Raji (cell line): ENCODE measurements around the gene BCL7B.

Experiments
- POLR2A ChIP-seq: IDR thresholded peaks from 2 replicates; pipeline ENCODE4 v1.6.1; 2011; ENCODE audit warnings: low read depth, low read length, control low read depth; ENCODE audit not compliant: insufficient read depth

Gene BCL7B

DNA sequence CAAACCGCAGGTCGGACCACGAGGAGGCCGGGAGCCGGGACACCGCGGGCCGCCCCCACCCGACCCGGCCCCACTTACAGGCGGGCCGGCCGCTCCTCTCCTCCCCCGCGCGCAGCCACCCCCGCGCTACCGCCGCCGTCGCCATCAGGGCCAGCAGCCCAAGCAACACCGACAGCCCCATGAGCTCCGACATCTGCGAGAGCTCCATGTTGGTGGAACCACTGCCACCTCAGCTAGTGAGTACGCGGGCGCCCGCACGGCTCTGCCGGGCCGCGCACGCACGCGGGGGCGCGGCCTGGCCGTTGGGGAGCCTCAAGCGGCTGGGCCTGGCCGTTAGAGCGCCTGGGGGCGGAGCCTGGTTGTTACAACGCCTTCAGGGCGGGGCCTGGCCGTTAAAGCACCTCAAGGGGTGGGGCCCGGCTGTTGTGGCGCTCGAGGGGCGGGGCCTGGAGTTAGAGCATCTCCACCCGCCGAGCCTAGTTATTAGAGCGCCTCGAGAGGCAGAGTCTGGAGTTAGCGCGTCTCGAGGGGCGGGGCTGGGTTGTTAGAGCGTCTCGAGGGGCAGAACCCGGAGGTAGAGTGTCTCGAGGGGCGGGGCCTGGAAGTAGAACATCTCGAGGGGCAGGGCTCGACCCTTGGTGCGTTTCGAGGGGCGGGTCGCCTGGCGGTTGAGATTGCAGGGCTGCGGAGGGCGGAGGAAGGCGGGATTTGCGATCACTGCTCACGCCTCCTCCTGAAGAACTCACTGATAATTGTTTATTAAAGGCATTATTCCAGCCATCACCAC is 21.0 kb upstream of the BCL7B start, which contains the start of gene TBL2:
Gene TBL2, minus strand, starts transcription at position 238 of the 787 bp plus-strand sequence. Its CDS starts 30 bp downstream, at position 208.
- TF ChIP-seq POLR2A = peak; percentile 87

DNA sequence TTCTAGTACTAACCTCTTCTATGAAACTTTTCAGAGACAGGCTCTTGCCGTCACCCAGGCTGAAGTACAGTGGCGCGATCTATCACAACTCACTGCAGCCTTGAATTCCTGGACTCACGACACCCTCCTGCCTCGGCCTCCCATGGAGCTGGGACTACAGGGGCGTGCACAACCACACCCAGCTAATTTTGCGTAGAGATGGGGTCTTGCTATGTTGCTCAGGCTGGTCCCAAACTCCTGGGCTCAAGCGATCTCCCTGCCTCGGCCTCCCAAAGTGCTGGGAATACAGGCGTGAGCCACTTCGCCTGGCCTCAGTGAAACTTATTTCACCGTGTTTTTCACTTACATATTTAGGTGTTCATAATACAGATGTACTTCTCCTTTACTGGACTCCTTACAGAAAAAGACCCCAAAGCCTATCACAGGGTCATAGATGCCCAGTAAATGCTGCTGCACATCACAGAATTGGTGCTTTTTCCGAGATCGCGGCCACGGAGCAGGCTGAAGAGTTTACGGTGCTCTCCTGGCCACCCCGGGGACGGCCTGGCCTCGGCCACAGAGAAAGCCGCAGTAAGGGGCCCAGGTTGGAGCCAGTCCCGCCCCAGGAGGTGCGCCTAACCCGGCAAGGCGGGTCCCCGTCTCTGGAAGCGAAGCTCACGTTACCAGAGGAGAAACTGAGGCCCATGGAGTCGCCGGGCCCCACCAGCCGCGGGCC is 20.3 kb upstream of the BCL7B start:
- no peak for TF ChIP-seq POLR2A

DNA sequence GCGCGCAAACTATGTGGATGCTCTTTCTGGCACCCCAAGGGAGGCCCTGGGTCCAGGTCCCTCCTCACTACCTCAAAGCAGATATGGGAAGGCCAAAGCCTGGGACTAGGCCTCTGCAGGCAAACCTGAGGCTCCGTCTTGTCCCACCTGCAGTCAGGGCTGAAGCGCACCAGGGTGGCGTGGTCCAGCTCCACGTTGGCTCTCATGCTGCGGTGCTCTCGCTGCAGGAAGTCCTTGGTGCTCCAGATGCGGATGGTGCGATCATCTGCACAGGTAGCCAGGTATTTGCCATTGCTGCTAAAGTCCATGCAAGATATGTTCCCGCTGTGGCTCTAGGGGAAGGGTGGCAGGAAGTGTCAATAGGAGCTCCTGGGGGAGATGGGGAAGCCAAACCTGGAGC is 16.3 kb upstream of the BCL7B start:
- TF ChIP-seq POLR2A = no peak

DNA sequence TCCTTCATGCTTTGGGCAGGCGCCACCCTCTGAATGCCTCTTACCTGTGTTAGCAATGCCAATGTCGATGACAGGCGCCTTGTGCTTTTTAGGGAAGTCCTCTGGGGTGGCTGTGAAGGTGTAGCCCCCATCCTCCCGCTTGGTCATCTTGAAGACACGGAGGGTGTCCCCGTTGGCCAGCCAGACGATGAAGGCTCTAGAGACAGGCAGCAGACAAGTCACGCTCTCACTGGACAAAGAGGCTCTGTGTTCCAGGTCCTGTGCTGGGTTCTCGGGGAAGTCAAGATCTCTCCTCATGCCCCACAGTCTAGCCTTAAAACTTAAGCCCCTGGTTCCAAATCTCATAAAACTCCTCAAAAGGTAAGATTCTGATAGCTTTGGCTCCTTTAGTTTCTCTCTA is 15.8 kb upstream of the BCL7B start:
- no peak for TF ChIP-seq POLR2A

DNA sequence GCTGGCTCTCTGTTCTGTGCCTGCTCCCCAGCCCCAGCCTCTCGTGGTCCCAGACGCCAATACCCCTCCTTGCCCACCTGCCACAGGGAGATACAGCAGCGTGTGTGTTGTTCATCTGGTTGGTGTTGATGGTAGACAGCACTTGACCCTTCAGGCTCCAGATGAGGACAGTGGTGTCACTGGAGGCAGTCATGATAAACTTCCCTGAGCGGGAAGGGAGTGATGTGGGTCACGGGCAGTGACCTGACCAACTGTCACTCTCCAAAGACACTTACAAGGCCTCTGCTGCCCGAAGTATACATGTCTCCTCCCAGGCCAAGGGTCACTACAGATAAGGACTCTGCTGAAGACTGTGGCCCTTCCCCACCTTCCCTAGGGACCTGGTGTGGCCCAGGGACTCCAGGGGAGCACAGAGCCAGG is 15.3 kb upstream of the BCL7B start:
- TF ChIP-seq POLR2A = no peak

DNA sequence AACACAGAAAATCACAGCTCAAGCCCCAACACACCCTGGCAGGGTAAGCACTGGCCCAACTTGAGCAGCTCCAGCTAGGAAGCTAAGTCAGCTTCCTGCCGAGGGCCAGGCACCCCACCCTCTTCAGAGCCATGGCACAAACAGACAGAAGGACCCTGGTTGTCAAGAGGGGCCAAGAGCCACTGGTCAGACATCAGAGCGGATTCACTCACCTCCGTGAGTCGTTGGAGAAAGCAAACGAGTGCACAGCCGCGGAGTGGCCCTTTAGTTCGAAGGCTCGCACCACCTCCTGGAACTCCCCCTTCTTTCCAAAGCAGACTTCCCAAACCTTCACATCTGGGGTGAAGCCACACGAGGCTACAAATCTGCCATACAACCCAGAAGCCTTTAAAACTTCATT is 13.5 kb upstream of the BCL7B start:
- no peak for TF ChIP-seq POLR2A

DNA sequence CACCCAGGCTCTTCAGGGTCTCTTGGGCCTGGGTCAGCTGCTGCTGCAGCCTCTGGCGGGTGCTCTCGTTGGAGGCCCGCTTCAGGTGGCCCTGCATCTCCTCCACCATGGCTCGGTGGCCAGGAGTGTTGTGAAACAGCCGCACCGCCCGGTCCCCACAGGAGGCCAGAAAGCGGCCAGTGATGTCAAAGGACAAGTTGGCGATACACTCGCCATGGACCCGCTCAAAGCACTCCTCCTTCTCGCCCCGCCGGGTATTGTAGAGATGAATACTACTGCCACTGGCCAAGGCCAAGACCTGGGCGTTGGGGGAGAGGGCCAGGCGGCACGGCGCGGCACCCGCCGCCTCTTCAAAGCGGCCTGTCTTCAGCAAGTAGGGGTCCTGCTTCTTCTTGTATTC is 13.0 kb upstream of the BCL7B start:
- no peak for TF ChIP-seq POLR2A

DNA sequence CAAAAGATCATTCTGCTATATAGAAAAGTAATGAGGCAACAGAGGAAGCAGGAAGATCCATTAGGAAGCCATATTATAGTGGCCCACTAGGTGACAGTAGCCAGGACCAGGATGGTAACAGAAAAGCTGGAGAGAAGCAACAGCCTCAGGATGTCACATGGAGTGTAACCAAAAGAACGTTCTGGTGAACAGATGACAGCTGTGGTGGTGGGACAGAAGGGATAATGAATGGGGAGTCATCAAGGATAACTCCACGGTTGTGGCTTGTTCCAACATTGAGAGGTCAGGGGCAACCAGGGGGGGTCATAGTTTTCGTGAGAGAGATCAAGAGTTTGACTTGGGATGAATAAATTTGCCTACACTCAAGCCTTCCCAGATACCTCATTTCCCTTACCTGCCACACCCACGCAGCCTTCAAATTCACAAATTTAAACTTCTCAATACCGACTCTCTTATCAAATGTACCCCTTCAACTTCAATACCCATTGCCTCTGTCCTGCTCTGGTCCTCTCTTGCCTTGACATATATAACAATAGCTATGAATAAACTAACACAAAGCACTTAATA is 11.6 kb upstream of the BCL7B start:
- TF ChIP-seq POLR2A = no peak

DNA sequence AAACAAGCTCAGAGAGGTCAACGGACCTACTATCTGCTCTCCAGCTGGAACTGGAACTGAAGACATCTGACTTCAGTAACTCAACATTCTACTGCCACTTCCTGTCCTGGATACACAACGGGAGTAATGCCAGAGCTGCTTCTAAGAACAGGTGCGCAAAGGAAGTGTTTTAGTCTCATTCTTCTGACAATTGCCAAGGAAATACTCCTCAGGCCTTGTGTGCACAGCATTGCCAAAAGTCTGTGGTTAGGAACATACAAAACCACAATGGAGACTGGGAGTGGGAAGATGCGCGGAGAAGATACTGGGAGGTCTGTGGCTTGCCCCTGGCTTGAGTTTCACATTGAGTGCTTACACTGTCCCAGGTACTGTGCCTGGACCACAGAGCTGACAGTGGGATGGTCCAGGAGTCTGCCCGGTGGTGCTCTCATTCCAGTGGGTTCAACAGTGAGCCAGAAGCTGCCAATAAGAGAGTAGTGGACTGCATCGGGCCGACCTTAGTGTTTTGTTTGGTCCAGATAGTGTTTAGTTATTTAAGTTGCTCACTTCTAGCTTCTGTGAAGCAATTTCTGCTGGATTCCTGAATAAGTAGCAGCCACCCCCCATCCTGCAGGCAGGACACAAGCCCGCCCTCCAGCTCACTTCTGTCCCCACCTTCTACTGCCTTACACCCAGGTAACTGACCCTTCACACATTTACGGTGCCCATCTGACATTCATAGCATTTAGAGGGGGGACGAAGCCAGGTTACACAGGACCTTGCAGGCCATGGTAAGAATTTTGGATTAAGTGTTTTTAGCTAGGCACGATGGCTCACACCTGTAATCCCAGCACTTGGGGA is 10.6 kb upstream of the BCL7B start:
- no peak for TF ChIP-seq POLR2A

DNA sequence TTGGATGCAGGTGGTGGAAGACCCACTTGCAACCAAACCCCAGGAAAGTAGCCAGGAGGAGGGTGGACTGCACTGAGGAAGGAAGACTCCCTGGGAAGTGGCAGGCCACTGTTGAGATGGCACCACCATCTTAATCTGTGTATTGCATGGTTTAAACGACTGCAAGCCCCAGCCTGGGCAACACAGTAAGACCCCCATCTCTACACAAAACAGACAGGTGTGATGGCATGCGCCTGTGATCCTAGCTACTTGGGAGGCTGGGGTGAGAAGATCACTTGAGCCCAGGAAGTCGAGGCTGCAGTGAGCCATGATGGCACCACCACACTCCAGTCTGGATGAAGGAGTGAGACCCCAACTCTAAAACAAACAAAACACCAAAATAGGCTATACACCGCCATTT is 9.7 kb upstream of the BCL7B start:
- TF ChIP-seq POLR2A = no peak

DNA sequence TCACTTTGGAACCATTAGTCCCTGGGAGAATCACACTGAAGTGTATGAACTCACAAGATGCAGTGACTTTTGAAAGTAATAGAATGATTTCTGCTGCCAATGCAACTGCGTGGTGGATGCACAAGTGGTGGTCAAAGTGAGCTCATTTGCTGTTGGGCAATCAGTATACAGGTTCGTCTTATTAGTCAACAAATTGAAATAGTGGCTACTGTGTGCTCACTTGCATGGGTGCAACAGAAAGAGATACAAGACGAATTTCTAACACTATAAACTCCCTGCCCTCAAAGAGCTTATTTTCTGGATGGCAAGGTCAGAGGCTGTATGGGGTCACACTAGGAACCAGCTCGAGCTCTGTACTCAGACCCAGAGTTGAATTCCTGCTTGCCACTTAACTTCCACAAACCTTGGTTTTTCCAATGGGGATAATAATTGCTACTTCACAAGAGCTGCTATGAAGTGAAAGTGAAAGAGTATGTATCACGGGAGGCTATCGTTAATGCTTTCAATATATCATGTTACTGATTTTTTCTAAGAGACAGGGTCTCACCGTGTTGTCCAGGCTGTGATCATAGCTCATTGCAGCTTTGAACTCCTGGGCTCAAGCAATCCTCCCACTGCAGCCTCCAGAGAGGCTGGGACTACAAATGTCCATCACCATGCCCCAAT is 8.3 kb upstream of the BCL7B start:
- no peak for TF ChIP-seq POLR2A

DNA sequence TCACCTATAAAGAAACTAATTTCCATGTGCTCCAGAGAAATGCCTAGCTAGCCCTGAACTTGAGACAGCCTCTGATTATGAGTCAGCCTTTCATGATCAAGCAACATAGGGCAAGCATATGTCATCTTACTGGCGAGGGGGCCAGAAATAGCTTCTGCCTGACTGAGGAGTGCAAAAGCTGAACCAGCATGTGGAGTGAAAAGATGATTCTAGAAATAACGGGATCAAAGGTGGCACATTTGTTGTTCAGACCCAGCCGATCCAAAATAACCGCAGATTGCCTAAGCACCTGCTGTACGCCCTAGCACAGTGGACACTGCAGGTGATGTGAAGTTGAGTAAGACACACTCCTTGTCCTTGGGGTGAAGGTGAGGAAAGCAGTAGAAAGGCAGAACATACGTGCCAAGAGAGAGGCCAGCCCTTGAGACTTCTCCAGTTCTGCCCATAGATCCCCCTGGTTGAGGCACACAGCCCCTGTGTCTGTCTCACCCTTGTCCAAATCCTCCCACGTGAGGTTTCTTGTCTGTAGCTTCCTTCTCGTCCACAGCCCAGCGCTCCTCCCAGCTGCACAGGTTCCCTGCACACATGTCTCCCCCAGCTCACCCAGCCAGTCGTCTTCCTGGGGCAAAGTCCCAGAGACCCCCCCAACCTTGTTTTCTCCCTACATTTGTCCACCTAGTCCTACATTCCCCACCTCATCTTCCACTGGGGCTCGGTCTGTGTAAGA is 2.8 kb upstream of the BCL7B start:
- TF ChIP-seq POLR2A = no peak

DNA sequence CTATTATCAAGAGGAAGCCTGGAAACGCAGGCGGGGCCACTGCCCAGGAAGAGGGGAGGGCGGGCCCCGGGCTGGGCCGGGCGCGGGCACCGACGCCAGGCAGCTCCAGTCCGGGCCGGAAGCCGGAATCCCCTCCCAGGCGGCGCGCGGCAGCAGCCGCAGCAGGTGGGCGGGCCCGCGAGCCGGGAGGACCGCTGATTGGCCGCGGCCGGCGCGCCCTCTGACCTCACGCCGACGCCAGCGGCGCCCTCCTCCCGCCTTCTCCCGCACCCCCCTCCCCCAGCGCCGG is 438 bp downstream of the BCL7B start:
- no peak for TF ChIP-seq POLR2A

DNA sequence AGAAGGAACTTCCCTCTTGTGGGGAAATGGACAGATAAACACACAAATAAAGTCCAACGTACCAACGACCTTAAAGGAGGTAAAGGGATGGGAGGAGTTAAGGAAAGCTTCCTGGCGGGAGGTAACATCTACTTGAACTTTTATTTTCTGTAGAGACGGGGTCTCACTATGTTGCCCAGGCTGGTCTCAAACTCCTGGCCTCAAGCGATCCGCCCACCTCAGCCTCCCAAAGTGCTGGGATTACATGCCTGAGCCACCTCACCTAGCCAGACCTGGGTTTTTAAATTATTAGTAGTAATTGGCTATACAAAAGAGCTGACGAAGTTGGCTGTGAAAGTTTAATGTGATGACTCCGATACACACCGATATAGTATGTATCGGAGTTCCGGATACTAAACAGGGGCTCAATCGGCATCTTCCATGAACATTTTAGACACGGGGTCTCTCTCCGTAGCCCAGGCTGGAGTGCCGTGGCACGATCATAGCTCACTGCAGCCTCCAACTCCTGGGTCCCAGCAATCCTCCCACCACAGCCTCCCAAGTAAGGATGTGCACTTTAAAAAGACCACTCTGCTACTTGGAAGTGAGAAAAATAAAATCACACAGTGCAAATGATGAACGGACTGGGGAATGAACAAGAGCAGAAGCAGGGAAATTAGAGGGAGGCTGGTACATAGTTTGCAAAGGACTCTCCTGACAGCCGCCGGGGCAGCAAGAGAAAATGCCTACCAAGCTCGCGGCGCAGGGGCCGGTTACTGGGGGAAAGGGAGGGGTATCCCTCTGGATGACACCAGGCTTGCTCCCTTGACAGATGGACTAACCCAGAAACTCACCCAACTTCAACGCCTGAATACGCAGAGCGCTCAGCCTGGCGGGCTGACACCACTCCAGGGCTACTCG is 1.0 kb downstream of the BCL7B start:
- TF ChIP-seq POLR2A = peak; percentile 34; the same call in 1 of the 2 replicates
